Neural cell (in vitro differentiated cells): ENCODE data around the gene RIBC1. TPM values are rescaled to one million over a fixed set of nuclear protein-coding genes. Genes with fewer than 3 reads are reported as not detected.

Source experiments
- H2AFZ ChIP-seq: fragments of 200-600, 300-800 bp; sonication (generic), shearing (Covaris generic); 2 replicates; pipeline ENCODE4 v1.6.0; 2014; ENCODE audit warnings: low read depth, mild to moderate bottlenecking, antibody characterized with exemption, low read length, moderate library complexity
- H3F3A ChIP-seq: fragments of 200-600 bp; shearing (Covaris generic); 2 replicates; pipeline ENCODE4 v1.6.1; 2016; ENCODE audit warnings: mild to moderate bottlenecking, moderate library complexity, mixed read lengths, antibody characterized with exemption, low read length; ENCODE audit not compliant: insufficient read depth, poor library complexity, severe bottlenecking
- H3K27ac ChIP-seq: fragments of 200-600, 300-800 bp; sonication (generic), shearing (Covaris generic); 2 replicates; pipeline ENCODE4 v1.5.1; 2014; ENCODE audit warnings: mild to moderate bottlenecking, low read length, moderate library complexity
- H3K27me3 ChIP-seq: fragments of 300-800, 200-600 bp; sonication (generic), shearing (Covaris generic); 2 replicates; pipeline ENCODE4 v1.6.0; 2014; ENCODE audit warnings: mild to moderate bottlenecking, low read depth, low read length, moderate library complexity; ENCODE audit not compliant: insufficient read depth
- H3K36me3 ChIP-seq: fragments of 300-800, 200-600 bp; sonication (generic), shearing (Covaris generic); 2 replicates; pipeline ENCODE4 v1.5.1; 2014; ENCODE audit warnings: mild to moderate bottlenecking, antibody characterized with exemption, low read length, moderate library complexity; ENCODE audit not compliant: insufficient read depth
- H3K4me2 ChIP-seq: fragments of 300-800, 200-600 bp; sonication (generic), shearing (Covaris generic); 2 replicates; pipeline ENCODE4 v1.6.0; 2014; ENCODE audit warnings: mild to moderate bottlenecking, low read length
- H3K4me3 ChIP-seq: fragments of 300-800, 200-600 bp; sonication (generic), shearing (Covaris generic); 2 replicates; pipeline ENCODE4 v1.5.1; 2014; ENCODE audit warnings: mild to moderate bottlenecking, low read length, moderate library complexity
- H3K79me2 ChIP-seq: fragments of 200-600 bp; shearing (Covaris generic); replicated peaks from 2 replicates; pipeline ENCODE4 v1.6.0; 2014; ENCODE audit warnings: mild to moderate bottlenecking, low read length, moderate library complexity; ENCODE audit not compliant: insufficient read depth
- H3K9ac ChIP-seq: fragments of 300-800, 200-600 bp; sonication (generic), shearing (Covaris generic); 2 replicates; pipeline ENCODE4 v1.6.1; 2016; ENCODE audit warnings: mild to moderate bottlenecking, low read length, mixed read lengths
- H3K9me2 ChIP-seq: fragments of 200-600 bp; shearing (Covaris generic); 2 replicates; pipeline ENCODE4 v1.6.1; 2016; ENCODE audit warnings: mild to moderate bottlenecking, low read length, mixed read lengths; ENCODE audit not compliant: insufficient read depth
- H3K9me3 ChIP-seq: fragments of 200-600, 300-800 bp; sonication (generic), shearing (Covaris generic); 2 replicates; pipeline ENCODE4 v1.6.1; 2016; ENCODE audit warnings: mild to moderate bottlenecking, mixed run types, low read length, moderate library complexity, mixed read lengths
- H4K20me1 ChIP-seq: fragments of 200-600 bp; shearing (Covaris generic); 2 replicates; pipeline ENCODE4 v1.6.1; 2016; ENCODE audit warnings: mild to moderate bottlenecking, mixed run types; ENCODE audit not compliant: insufficient read depth
- CTCF ChIP-seq: fragments of 450-650 bp; IDR thresholded peaks from 2 replicates; pipeline ENCODE4 v1.5.1; 2014; ENCODE audit warnings: antibody characterized with exemption, mild to moderate bottlenecking, moderate library complexity; ENCODE audit not compliant: poor library complexity, severe bottlenecking
- EP300 ChIP-seq: fragments of 450-650 bp; conservative IDR thresholded peaks from 2 replicates; pipeline ENCODE4 v1.6.1; 2014; ENCODE audit warnings: antibody characterized with exemption, mild to moderate bottlenecking, moderate library complexity; ENCODE audit not compliant: poor library complexity, severe bottlenecking
- EZH2 ChIP-seq: fragments of 200-600, 300-800 bp; shearing (Covaris generic), sonication (generic); IDR thresholded peaks from 2 replicates; pipeline ENCODE4 v1.6.1; 2014; ENCODE audit warnings: antibody characterized with exemption, low read length, borderline replicate concordance, mild to moderate bottlenecking; ENCODE audit not compliant: insufficient read depth, poor library complexity, severe bottlenecking
- MXI1 ChIP-seq: fragments of 450-650 bp; conservative IDR thresholded peaks from 2 replicates; pipeline ENCODE4 v1.6.1; 2014; ENCODE audit warnings: antibody characterized with exemption, mild to moderate bottlenecking; ENCODE audit not compliant: poor library complexity, severe bottlenecking
- POLR2AphosphoS5 ChIP-seq: IDR thresholded peaks from 2 replicates; pipeline ENCODE4 v1.6.1; 2012
- RAD21 ChIP-seq: fragments of 450-650 bp; conservative IDR thresholded peaks from 2 replicates; pipeline ENCODE4 v1.6.1; 2014; ENCODE audit warnings: antibody characterized with exemption, mild to moderate bottlenecking, moderate library complexity
- REST ChIP-seq: IDR thresholded peaks from 2 replicates; pipeline ENCODE4 v1.6.1; 2012; ENCODE audit warnings: borderline replicate concordance
- SMC3 ChIP-seq: fragments of 450-650 bp; conservative IDR thresholded peaks from 2 replicates; pipeline ENCODE4 v1.6.1; 2014; ENCODE audit warnings: antibody characterized with exemption, mild to moderate bottlenecking, moderate library complexity; ENCODE audit not compliant: poor library complexity
- TAF1 ChIP-seq: IDR thresholded peaks from 2 replicates; pipeline ENCODE4 v1.6.1; 2012; ENCODE audit warnings: low read depth
- polyA plus RNA-seq: library from polyadenylated mRNA; depleted of rRNA; stranded (reverse); fragments of >200 nt; gene quantifications from 2 replicates; pipeline ENCODE4 v1.2.3, GENCODE V29; 2014

The RIBC1 gene
- polyA plus RNA-seq, 1 donor from 2014 or later: 0.84 TPM

GRCh38 chrX:53379008-53379710, 43.5 kb upstream of the RIBC1 start:
- no peak for TF ChIP-seq MXI1
- no peak for TF ChIP-seq CTCF
- TF ChIP-seq SMC3: no peak
- TF ChIP-seq EP300: no peak
- no peak for TF ChIP-seq RAD21
- TF ChIP-seq POLR2AphosphoS5: no peak
- no peak for TF ChIP-seq EZH2
- Histone ChIP-seq H3K36me3 (no peaks in the 10 kb centered on the region), H3K4me3 (no peak overlapping the region), H3K27ac (no peak overlapping the region), H2AFZ (no peak overlapping the region), H3K9me2 (no peaks in the 10 kb centered on the region), H3K9me3 (no peaks in the 10 kb centered on the region), H3K4me2 (no peak overlapping the region), H3F3A (no peaks in the 10 kb centered on the region), H3K79me2 (no peaks in the 10 kb centered on the region), H3K9ac (no peak overlapping the region), H3K27me3 (no peaks in the 10 kb centered on the region), H4K20me1 (no peaks in the 10 kb centered on the region)

- Histone ChIP-seq H3K79me2 (no peaks in the 10 kb centered on the region), H3K9ac (no peak overlapping the region), H3K4me2 (no peak overlapping the region), H3K9me3 (no peaks in the 10 kb centered on the region), H3K27ac (no peak overlapping the region), H3K36me3 (no peaks in the 10 kb centered on the region), H3K27me3 (no peaks in the 10 kb centered on the region), H4K20me1 (no peaks in the 10 kb centered on the region), H3K9me2 (no peaks in the 10 kb centered on the region), H2AFZ (no peak overlapping the region), H3F3A (no peaks in the 10 kb centered on the region), H3K4me3 (no peak overlapping the region)
- no peak for TF ChIP-seq MXI1
- TF ChIP-seq TAF1: no peak
These were observed 42.9 kb upstream of the RIBC1 start for GRCh38 chrX:53379747-53380146.

GRCh38 chrX:53383376-53384076, 39.1 kb upstream of the RIBC1 start:
- no peak overlapping the region for H3K27ac ChIP-seq
- no peak overlapping the region for H3K9ac ChIP-seq
- H3F3A ChIP-seq: no peaks in the 10 kb centered on the region
- no peaks in the 10 kb centered on the region for H3K9me3 ChIP-seq
- H3K9me2 ChIP-seq: no peaks in the 10 kb centered on the region
- H3K4me2 ChIP-seq: no peak overlapping the region
- H3K27me3 ChIP-seq: no peaks in the 10 kb centered on the region
- H3K36me3 ChIP-seq: no peaks in the 10 kb centered on the region
- no peak overlapping the region for H2AFZ ChIP-seq
- H3K4me3 ChIP-seq: no peak overlapping the region
- H4K20me1 ChIP-seq: no peaks in the 10 kb centered on the region
- TF ChIP-seq MXI1 (no peak), RAD21 (no peak), TAF1 (no peak), CTCF (no peak), SMC3 (no peak), EZH2 (no peak), EP300 (no peak), POLR2AphosphoS5 (no peak), REST (no peak)
- no peaks in the 10 kb centered on the region for H3K79me2 ChIP-seq
